Progenitor cell of endocrine pancreas (in vitro differentiated cells): ENCODE data around the gene TBX20. TPM values are rescaled to one million over a fixed set of nuclear protein-coding genes. Genes with fewer than 3 reads are reported as not detected.
"Not testable (repeated sequence)": the region's sequence is repeated elsewhere in the genome, so short reads cannot be mapped to it uniquely, and the experiment has no call there.

Experiments
- DNase-seq: peaks from one replicate; pipeline ENCODE4 v3.0.0; 2021; ENCODE audit warnings: low spot score; ENCODE audit not compliant: unreplicated experiment
- H3K27ac Mint-ChIP-seq: 2 replicates; pipeline ENCODE4 v1.8.0; 2021; ENCODE audit warnings: mild to moderate bottlenecking, moderate library complexity, mixed read lengths
- H3K27me3 Mint-ChIP-seq: 2 replicates; pipeline ENCODE4 v1.8.0; 2021; ENCODE audit warnings: mixed read lengths
- H3K36me3 Mint-ChIP-seq: 2 replicates; pipeline ENCODE4 v1.8.0; 2022; ENCODE audit warnings: mixed read lengths; ENCODE audit not compliant: insufficient read depth
- H3K4me1 Mint-ChIP-seq: 2 replicates; pipeline ENCODE4 v1.8.0; 2021; ENCODE audit warnings: low read depth, mixed read lengths
- H3K4me3 Mint-ChIP-seq: 2 replicates; pipeline ENCODE4 v1.8.0; 2021; ENCODE audit warnings: low read depth, mild to moderate bottlenecking, moderate library complexity, mixed read lengths
- H3K9me3 Mint-ChIP-seq: 2 replicates; pipeline ENCODE4 v1.8.0; 2021; ENCODE audit warnings: low read depth, mixed read lengths
- total RNA-seq: library from RNA; stranded (reverse); gene quantifications from 2 replicates; pipeline ENCODE4 v1.2.1, GENCODE V29; 2021

TBX20 gene
- total RNA-seq, 1 donor from 2014 or later = not detected

GRCh38 chr7:35161059-35161740, 92.7 kb downstream of the TBX20 start:
- not testable (repeated sequence) for H3K36me3 Mint-ChIP-seq, H3K4me3 Mint-ChIP-seq, H3K9me3 Mint-ChIP-seq, H3K27ac Mint-ChIP-seq, DNase-seq, H3K4me1 Mint-ChIP-seq, H3K27me3 Mint-ChIP-seq

Other genes with a start within 250 kb of the TBX20 start
- 31.6 and 34.0 TPM in 2 replicates for gene DPY19L1, start 216.6 kb downstream of the TBX20 start, total RNA-seq